Cerebellar nuclear complex (tissue), 1 donor: ENCODE results near the gene EHD1.

Experiments
- DNase-seq, 2 experiments: peaks; one replicate each; lab custom pipeline; 2025; lab: John Stamatoyannopoulos, UW

EHD1 gene

DNA sequence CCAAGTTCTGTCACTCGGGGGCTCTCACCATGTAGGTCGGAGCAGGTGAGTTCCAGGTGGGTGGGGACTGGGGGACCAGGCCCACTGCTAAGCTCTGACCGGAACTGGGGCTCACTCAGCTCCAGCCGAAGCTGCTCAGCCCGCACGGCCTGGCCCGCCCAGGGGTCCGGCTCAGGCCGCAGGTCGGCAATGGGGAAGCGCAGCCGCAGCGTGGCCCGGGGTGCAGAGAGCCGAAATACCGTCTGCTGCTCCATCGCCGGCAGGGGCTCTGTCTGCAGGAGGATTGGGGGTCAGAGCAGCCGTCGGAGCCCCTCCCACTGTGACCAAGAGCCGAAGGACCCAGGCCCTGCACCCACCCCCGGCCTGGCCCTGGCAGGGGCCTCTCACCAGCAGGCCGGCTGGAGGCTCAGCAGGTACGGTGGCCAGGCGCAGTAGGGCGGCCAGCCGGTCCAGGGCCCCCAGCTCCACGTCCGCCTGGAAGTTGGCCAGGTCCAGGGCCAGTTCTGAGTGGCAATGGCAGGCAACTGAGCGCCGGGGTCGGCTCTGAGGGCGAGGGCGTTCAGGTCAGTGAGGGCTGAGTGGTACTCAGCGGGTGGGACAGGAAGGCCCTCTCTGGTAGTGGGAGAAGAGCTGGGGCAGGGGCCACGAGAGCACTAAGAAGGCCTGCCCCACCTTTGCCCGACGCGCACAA is 31.4 kb upstream of the EHD1 start:
- DNase-seq, result no peak

DNA sequence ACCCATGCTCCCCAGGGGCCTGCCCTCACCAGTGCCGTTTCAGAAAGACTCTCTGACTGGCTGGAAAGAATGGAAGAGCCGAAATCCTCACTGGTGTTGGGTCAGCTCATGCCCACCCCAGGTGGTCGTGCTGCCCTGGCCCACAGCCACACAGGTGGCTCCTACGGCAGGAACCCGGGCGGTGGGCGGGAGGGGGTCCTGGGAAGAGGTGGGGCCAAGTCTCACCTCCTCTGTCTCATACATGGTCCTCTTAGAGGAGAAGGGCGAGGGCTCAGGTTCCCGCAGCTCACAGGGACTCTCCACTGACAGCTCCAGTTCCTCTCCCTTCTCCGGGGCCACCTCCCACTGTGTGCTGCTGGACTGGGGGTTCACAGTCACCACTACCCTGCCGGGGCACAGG is 30.3 kb upstream of the EHD1 start:
- DNase-seq, result no peak

DNA sequence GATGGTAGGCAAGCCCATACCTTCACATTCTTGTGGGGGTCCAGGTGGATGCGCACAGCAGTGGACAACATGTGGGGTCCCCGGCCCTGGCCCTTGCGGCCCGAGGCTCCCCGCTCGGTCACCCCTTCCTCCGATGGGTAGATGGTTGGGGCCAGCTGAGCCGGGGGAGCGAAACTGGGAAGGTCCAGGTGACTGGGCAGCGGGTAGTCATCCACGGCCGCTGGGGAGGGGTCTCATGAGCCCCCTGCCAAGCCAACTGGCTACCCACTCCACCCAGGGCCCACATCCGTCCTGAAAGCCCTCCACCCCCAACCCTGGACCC is 27.9 kb upstream of the EHD1 start:
- DNase-seq, result no peak

DNA sequence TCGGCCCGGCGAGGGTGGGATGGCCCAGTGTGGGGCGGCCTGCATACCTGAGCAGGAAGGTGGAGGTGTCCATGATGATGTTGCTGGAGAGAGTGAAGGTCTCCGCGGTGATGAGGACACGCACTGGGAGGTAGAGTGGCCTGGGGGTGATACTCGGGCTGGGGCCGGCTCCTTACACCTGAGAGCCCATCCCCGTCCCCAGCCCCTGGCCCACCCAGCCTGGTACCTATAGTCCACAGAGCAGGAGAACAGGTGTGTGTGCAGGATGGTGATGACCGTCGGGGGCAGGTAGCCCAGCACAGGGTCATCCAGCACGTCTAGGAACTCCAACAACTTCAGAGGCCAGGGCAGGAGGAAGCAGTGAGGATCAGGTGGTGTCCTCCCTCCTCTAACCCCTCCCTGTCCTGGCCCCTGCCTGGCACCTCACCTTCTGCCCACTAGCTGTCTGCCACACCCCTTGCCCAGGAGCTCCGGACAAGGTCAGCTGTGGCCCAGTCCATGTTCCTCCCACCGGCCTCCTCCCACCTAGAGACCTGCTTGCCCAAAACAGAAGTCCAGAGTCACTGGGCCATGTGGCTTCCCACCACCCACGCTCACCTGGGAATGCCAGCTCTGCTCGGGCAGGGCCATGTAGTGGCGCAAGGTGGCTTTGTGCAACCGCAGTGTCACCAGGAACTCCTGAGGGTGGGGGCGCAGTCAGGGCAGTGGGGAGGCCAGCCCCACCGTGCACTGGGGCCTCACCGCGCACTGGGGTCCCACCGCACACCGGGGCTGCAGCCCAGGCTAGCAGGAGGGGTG is 27.3 kb upstream of the EHD1 start:
- DNase-seq, result no peak

DNA sequence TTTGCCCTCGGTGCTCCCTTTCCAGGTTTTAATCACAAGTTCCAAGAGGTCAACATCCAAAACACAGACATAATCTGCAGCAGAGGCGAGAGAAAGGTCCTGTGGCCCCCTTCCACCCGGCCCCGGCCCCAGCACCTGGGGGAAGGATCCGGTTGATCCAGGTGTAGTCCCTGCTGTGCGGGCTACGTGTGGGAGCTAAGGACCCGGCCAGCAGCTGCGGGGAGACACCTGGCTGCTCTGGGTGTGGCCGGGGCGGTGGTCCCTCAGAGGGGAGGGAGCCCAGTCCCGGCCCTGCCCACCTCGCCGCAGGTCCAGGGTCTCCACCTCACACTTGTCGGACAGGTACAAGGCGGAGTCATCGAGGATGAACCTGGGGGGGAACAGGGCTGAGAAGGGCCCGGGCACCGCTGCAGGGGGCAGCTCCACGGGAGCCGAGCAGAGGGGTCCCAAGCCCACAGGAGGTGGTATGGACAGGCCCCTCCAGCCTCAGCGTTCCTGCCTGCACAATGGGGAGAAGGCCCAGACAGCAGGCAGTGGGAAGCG is 24.9 kb upstream of the EHD1 start:
- no peak for DNase-seq

DNA sequence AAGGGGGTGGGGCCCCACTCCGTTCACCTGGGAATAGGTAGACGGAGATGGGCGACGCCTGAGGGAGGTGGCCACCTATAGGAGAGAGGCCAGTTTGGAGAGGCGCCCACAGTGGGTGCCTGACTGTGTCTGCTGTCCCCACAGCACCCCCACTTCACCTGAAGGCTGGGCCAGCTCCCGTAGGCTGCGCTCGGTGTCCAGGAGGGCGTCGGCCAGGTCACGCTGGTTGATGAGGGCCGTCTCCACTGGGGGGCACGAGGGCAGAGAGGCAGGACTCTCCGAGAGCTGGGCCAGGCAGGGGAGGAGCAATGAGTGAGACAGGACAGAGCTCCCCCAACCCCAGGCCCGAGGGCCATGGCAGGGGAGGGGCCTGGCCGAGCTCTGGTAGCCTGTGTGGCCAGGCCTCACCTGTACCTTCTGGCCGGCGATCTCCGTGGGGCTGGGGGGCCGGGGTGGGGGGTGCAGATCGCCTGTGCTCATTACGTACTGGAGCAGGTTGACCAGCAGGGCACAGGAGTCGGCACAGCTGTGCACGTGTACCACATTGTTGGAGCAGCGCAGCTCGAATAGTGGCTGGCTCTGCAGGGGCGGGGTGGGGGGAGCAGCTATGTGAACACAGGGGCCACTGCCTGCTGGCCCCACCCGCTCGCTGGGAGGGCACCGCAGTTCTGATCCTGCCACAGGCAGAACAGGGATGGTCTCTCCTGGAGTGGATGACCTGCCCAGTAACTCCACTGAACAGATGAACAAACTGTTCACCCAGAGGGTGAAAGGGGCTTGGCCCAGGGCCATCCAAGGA is 23.9 kb upstream of the EHD1 start:
- no peak for DNase-seq

DNA sequence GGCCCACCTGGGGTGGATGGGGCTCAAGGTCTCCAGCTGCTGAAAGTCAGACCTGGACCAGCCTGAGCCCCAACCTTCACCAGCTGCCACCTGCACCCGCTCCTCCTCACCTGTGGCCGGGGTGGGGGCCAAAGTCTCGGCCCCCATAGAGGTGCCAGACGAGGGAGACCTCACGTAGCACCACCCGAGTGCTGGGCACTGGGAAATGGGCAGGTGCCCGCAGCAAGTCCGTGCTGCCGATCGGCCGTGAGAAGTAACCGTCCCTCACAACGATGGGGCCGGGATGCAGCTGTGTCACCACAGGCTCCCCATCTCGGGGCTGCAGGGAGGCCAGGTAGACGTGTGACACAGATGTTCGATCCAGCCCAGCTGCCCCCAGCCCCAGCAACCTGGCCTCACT is 22.4 kb upstream of the EHD1 start:
- no peak for DNase-seq

DNA sequence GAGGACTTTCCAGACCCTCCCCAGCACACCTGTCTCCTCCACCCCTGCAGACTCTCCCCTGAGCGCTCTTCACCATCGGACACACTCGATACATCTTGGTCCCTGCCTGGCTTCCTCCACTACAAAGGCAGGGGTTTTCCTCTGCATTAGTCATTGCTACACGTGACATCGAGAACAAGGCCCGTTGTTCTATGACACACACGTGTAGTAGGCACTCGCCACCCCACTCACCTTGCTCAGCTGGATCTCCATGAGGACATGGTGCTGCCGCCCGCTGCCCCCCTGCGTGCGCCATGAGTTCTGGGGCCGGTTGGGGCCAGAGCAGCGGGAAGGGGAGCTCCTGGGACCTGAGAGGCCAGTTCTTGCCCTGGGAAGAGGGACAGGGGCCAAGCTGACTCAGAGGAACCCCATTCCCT is 21.9 kb upstream of the EHD1 start:
- no peak for DNase-seq

DNA sequence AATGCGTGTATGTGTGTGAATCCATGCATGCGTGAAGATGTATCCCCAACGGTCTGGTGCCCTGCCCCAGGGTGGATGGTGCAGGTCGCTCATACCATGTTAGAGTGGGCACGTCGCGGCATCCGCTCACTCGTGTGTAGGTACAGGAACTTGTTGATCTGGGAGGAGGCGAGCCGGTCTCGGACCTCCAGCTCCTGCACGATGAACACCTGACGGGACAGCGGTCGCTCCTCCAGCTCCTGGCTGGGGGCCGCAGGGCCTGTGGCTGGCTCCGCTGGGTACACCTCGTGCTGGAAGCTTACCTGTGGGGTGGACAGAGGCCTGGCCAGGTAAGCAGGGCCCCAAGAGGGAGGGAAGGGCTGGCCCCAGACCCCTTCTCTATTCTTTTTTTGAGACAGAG is 20.1 kb upstream of the EHD1 start:
- DNase-seq, result no peak

DNA sequence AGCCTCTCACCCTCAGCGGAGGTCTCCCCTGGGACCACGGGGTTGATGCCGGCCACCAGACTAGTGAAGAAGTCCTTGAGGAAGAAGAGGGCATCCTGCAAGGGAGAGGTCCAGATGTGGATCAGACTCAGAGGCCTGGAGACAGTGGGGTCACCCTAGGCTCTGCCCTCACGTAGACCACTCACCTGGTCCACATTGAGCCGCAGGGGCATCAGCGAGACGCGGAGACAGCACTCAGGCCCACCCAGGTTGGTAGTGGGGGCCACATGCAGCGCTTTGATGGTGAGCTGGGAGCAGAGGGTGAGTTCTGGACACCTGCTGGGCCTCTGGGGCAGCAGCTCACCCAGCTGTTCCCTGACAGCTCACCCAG is 19.6 kb upstream of the EHD1 start:
- no peak for DNase-seq

DNA sequence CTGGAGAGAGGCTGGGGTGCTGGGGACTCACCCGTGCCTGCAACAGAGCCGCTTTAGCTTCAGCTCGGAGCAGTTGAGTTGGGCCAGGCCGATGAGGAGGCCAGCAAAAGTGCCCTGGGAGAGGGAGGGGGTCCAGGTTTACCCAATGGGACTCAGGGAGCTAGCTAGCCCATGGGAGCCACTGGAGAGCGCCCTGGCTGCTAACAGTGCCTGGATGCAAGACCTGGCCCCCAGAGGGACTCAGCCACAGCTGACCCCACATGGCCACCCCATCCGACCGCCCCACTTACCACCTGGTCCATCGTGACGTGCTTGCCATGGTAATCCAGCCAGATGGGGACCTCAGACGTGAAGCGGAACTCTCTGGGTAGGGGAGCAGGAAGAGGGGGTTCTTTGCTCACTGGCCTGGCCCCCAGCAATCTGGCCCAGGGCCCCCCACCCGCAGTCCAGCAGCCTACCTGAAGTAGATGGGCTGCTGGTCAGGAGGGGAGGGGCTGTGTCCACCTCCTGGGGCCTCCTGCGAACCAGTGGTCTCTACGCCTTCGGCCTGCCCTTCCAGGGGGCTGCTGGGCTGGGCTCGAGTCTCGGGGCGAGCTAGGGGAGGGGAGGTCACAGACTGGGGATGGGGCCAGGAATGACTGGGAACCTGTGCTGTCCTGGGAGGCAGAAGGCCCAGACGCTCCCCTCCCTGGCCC is 19.1 kb upstream of the EHD1 start:
- no peak for DNase-seq

DNA sequence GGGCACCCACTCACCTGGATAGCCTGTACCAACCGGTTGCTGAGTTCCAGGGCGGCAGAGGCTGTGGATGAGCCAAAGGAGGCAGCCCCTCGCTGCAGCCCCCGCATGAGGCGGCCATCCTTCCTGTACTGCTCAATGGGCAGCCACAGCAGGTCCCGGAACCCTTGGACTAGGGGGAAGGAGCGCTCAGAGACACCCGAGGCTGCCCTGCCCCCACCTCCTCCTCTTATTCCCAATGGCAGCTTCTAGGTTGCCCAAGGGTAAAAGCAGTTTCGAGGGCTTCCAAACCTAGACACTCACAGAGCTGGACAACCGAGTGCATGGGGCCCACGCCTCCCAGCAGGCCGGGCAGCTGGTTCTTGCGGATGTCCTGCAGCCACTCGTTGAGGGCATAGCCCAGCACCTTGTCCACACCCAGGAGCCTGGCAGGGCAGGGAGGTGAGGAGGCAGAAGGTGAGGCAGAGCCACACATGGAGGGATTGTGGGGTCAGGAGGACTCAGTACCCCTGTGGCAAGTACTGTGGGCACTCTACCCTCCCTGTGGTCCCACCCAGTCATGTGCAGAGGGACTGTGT is 18.1 kb upstream of the EHD1 start:
- no peak for DNase-seq

DNA sequence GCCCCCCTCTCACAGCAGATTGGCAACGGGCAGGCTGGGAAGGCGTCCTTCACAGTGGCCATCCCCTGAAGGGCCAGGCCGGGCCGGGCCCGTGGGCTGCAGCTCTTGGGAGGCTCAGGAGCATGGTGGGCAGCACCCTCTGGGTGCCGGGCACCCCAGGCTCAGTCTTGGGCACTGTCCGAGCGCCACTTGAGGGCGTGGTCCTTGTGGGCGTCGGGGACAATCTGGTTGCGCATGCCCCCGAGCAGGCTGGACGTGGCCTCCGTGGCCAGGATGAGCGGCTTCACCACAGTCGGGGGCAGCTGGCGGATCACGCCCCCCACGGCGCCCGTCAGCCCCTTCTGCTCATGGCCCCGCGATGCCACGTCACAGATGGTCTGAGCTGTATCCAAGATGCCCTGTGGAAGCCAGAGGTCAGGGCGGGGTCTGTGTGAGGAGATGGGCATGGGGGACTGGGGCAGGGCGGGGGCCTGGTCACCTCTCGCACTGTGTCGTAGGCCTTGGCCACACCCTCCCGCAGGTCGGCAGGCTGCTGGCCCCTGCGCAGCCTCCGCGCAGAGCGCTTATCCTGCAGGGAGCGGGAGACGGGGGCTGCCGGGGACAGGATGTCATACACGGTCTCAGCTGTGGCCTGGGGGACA is 16.5 kb upstream of the EHD1 start:
- no peak for DNase-seq

DNA sequence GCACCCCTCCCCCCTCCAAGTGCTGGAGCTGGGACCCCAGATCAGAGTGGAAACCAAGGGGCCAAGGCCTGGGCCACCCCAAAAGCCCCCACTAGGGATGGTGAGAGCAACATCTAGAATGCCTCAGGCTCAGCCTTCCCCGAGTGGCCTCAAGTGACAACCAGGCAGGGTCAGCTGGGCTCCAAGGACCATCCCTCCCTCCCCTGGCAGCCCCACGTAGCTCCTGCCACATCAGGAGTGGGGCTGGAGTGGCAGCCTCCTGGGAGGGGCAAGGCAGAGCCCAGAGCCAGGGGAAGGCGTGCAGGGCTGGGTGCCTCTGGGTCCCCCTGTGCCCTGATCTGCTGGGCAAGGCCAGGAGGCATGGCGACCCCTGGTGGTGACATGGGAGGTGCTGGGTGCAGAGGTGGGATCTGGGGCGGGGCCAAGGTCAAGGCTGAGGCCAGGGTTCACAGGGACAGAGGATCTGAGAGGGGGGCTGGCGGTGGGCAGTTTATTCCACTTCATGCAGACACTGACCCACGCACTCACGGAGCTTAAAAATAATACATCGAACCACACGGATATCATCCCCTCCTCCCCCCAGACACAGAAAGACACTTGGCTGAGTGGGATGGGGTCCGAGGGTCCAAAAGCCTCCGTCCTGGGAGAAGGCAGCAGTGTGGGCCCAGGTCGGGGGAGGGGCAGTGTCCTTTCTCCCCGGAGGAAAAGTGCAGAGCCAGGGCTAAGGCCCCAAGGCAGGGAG is 15.8 kb upstream of the EHD1 start:
- DNase-seq, result no peak

DNA sequence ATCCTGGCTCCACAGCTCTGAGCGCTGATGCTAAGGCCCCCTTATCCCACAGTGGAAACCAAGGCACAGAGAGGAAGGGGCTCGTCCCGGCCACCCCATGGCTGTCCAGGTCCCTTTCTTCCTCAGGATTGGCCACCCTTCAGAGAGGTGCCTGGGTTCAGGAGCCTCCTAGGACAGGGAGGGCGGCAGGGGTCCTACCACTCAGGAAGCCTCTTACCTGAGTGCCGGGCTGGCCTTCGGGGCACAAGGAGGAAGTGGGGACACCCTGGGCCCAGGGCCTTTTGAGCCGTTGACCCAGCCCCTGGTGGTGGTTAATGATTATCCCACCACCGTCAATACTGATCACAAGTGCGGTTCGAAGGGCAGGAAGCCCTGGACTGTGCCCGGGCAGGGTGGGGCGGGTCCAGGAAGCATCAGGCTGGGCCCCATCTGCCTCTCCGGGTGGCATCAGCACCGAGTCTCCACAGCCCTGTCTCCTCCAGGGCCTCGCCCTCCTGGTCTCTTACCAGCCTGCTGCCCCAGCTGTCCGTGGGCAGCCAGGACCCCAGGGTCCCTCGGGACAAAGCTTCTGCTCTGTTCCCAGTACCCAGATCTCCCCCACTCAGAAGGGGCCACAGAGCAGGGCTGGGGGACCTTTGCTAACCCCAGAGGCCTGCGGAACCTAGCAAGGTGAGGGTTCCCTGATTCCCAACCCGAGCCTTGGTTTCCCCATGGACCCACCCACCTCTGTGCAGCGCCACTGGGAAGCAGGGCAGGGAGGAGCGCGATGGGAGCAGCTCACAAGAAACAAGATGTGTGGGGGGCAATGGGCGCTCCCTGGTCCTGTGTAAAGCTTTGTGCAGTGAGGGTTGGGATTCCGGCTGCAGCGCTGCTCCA is 15.0 kb upstream of the EHD1 start:
- no peak for DNase-seq

DNA sequence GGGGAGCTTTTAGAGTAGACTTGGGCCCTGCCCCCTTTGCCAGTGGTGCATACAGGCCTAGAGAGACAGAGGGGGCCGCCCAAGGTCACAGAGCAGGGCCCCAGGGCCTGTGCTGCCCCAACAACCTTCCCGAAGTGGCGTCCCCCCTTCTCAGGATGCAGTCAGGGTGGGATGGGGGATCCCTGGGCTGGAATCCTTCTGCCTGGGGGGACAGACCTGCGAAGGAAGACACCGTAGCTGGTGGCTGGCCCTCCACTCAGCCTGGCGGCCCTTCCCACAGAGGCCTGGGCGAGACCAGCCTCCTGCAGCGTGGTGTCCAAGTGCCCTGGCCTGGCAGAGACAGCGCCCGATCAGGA is 14.4 kb upstream of the EHD1 start:
- DNase-seq, result no peak

DNA sequence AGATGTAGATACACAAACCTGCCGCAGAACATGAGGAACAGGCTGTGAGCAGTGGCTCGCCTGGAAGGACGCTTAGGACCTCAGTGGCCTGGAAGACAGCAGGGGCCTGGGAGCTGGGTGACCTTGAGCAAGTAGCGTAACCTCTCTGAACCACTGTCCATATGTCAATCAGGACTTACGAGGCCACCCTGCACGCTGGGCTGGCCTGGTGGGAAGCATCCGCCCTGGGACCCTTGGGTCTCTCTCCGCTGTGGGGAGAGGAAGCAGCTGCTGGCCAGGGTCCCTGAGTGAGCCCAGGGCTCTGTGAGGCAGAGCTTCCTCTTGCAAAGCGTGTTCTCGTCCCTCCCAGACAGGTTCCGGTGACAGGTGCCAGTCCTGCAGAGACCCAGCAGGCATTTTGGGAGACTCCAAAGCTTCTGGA is 14.0 kb upstream of the EHD1 start:
- no peak for DNase-seq

DNA sequence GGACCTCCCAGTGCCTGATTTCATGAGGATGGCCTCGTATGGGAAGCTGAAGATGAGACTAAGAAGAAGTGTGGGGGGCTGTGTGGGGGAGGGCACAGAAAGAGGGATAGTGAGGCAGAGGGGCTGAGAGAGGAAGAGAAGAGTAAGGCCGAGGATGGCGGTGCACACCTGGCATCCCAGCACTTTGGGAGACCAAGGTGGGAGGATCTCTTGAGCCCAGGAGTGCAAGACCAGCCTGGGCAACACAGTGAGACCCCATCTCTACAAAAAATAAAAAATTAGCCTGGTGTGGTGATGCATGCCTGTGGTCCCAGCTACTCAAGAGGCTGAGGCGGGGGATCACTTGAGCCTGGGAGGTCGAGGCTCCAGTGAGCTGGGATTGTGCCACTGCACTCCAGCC is 13.5 kb upstream of the EHD1 start:
- no peak for DNase-seq

DNA sequence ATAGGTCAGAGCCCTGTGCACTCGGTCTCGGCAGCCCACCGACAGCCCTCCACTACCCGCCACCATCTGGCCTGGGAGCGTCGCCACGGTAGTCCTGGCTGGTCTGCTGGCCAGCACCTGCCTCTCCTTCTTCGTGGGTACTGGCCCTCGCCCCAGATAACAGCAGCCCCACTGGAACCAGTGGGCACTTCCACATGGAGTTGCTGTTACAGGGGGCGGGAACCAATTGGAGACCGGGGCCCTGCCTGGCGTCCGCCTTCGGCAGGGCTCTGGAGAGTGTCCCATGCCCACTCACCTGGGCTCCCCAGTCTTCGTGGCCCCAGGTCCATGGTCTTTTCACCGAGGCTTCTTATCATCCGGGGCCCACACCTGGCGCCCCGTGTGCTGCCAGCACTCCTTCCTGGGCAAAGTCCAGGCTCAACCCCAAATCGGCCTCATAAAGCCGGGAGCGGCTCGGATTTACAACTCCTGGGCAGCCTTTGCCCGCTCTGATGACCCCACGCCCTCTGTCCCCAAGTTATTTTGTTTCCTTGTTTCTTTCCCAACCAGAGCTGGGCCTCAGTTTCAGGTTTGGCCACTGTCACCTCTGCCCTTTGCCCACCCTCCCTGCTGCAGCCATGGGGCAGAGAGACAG is 12.9 kb upstream of the EHD1 start:
- DNase-seq, result no peak
